Coronary artery (tissue), 2 donors: ENCODE measurements around the gene TMEM54.

Experiments
- DNase-seq: peaks from one replicate; pipeline ENCODE4 v3.0.0-alpha.2; 2017; ENCODE audit warnings: low spot score
- H3K27ac ChIP-seq, 2 donors: fragments of 200-600 bp; sonication (generic); one replicate each; pipeline ENCODE4 v1.5.1; 2016 to 2019
- H3K4me3 ChIP-seq: fragments of 200-600 bp; sonication (generic); 2 replicates; pipeline ENCODE4 v1.5.1; 2016; ENCODE audit warnings: mild to moderate bottlenecking, moderate library complexity
- CTCF ChIP-seq: fragments of 200-600 bp; sonication (generic); IDR thresholded peaks from one replicate; pipeline ENCODE4 v1.5.1; 2019; ENCODE audit warnings: antibody characterized with exemption

The TMEM54 gene

GRCh38 chr1:32886004-32886827, 15.0 kb downstream of the TMEM54 start, which contains the start of gene HPCA:
Gene HPCA, plus strand, starts transcription at chr1:32886491. Its CDS starts 2,408 bp downstream, at chr1:32888899.
- no peak for TF ChIP-seq CTCF
- H3K4me3 ChIP-seq, result peak within 1 kb of the TSS; percentile 48
- H3K27ac ChIP-seq, result no peak within 1 kb of the TSS
- DNase-seq, result no peak

GRCh38 chr1:32885676-32886003, 15.5 kb downstream of the TMEM54 start:
- no peak for DNase-seq
- TF ChIP-seq CTCF, result no peak
- Histone ChIP-seq H3K4me3 (no peak overlapping the region), H3K27ac (no peak overlapping the region)

- TF ChIP-seq CTCF, result no peak
- no peak overlapping the region for H3K27ac ChIP-seq
- H3K4me3 ChIP-seq, result no peak overlapping the region
- DNase-seq, result no peak
Measured at GRCh38 chr1:32884726-32885125, 16.5 kb downstream of the TMEM54 start.

GRCh38 chr1:32884032-32884372, 17.2 kb downstream of the TMEM54 start:
- TF ChIP-seq CTCF, result no peak
- Histone ChIP-seq H3K4me3 (no peak overlapping the region), H3K27ac (no peak overlapping the region)
- no peak for DNase-seq

GRCh38 chr1:32883338-32884031, 17.7 kb downstream of the TMEM54 start:
- Histone ChIP-seq H3K27ac (no peak overlapping the region), H3K4me3 (no peak overlapping the region)
- no peak for TF ChIP-seq CTCF
- DNase-seq, result no peak

- peak overlapping the region; percentile 45 for H3K4me3 ChIP-seq
- H3K27ac ChIP-seq, result no peak overlapping the region
- DNase-seq, result no peak
- TF ChIP-seq CTCF, result no peak
Measured at GRCh38 chr1:32881871-32882850, 19.0 kb downstream of the TMEM54 start.
